Endodermal cell (in vitro differentiated cells): ENCODE measurements around the gene SERPINB12. TPM values are rescaled to one million over a fixed set of nuclear protein-coding genes. Genes with fewer than 3 reads are reported as not detected.

ENCODE experiments used
- DNase-seq: peaks from one replicate; pipeline ENCODE4 v3.0.0-alpha.2; 2017
- H3K27ac ChIP-seq: 2 replicates; pipeline ENCODE4 v1.5.1; 2013; ENCODE audit warnings: mild to moderate bottlenecking, low read depth, low read length, moderate library complexity
- H3K27me3 ChIP-seq: 2 replicates; pipeline ENCODE4 v1.6.1; 2013; ENCODE audit warnings: mild to moderate bottlenecking, low read length, moderate library complexity; ENCODE audit not compliant: insufficient read depth, control insufficient read depth, poor library complexity, severe bottlenecking
- H3K36me3 ChIP-seq: 2 replicates; pipeline ENCODE4 v1.7.0; 2013; ENCODE audit warnings: mild to moderate bottlenecking, low read length, moderate library complexity; ENCODE audit not compliant: control insufficient read depth, insufficient read depth
- H3K4me1 ChIP-seq: one replicate; pipeline ENCODE4 v1.7.0; 2013; ENCODE audit warnings: low read length; ENCODE audit not compliant: control insufficient read depth, insufficient read depth
- H3K4me3 ChIP-seq: 2 replicates; pipeline ENCODE4 v1.5.1; 2013; ENCODE audit warnings: mild to moderate bottlenecking, low read length, moderate library complexity
- H3K9ac ChIP-seq: 2 replicates; pipeline ENCODE4 v1.6.1; 2013; ENCODE audit warnings: mild to moderate bottlenecking, low read length, moderate library complexity; ENCODE audit not compliant: poor library complexity, severe bottlenecking; ENCODE audit errors: extremely low read depth
- H3K9me3 ChIP-seq: 2 replicates; pipeline ENCODE4 v1.6.1; 2013; ENCODE audit warnings: mild to moderate bottlenecking, low read length, moderate library complexity; ENCODE audit not compliant: control insufficient read depth
- H3K27ac Mint-ChIP-seq: 2 replicates; pipeline ENCODE4 v1.8.0; 2020; ENCODE audit warnings: mixed read lengths
- H3K27me3 Mint-ChIP-seq: 2 replicates; pipeline ENCODE4 v1.8.0; 2021; ENCODE audit warnings: mild to moderate bottlenecking, mixed read lengths; ENCODE audit not compliant: insufficient read depth
- H3K36me3 Mint-ChIP-seq: 2 replicates; pipeline ENCODE4 v1.8.0; 2020; ENCODE audit warnings: low read depth, mixed read lengths
- H3K4me1 Mint-ChIP-seq: 2 replicates; pipeline ENCODE4 v1.8.0; 2020; ENCODE audit warnings: mixed read lengths
- H3K4me3 Mint-ChIP-seq: 2 replicates; pipeline ENCODE4 v1.8.0; 2020; ENCODE audit warnings: mild to moderate bottlenecking, moderate library complexity, mixed read lengths
- H3K9me3 Mint-ChIP-seq: 2 replicates; pipeline ENCODE4 v1.8.0; 2020; ENCODE audit warnings: mild to moderate bottlenecking, mixed read lengths
- WGBS, 2 experiments: methylation state at CpG; one replicate each; pipeline versions ENCODE4 v1.1.5 to v1.1.7; 2013; ENCODE audit warnings: missing lambda C conversion rate in 2 of 2, mixed read lengths in 1 of 2; ENCODE audit not compliant: insufficient coverage in 1 of 2, insufficient read length in 1 of 2; 5-methylcytosine and 5-hydroxymethylcytosine counted together
- total RNA-seq, 2 donors: library from RNA; stranded (reverse); fragmentation: NEBNext Ultra II Directional in 1 of 2; extraction: Animal tissue kit (Norgen Biotek cat#: 25700) in 1 of 2; gene quantifications; 2 replicates in 1 of 2; 3 replicates in 1 of 2; pipeline ENCODE4 v1.2.1, GENCODE V29; 2021
- TF ChIP-seq, protein P1 (sequence below): fragments of 200-600 bp; sonication (generic); conservative IDR thresholded peaks from 2 replicates; pipeline ENCODE4 v1.5.0; 2021; ENCODE audit warnings: antibody characterized with exemption, mild to moderate bottlenecking

The SERPINB12 gene
- total RNA-seq, 2 donors from 2014 or later, result not detected

DNA sequence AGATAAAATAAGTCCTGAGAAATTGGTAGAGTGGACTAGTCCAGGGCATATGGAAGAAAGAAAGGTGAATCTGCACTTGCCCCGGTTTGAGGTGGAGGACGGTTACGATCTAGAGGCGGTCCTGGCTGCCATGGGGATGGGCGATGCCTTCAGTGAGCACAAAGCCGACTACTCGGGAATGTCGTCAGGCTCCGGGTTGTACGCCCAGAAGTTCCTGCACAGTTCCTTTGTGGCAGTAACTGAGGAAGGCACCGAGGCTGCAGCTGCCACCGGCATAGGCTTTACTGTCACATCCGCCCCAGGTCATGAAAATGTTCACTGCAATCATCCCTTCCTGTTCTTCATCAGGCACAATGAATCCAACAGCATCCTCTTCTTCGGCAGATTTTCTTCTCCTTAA lies 54.8 kb downstream of the SERPINB12 start:
- H3K27ac ChIP-seq, result no peak overlapping the region
- H3K4me1 ChIP-seq, result no peaks in the 10 kb centered on the region
- TF ChIP-seq, protein P1, sequence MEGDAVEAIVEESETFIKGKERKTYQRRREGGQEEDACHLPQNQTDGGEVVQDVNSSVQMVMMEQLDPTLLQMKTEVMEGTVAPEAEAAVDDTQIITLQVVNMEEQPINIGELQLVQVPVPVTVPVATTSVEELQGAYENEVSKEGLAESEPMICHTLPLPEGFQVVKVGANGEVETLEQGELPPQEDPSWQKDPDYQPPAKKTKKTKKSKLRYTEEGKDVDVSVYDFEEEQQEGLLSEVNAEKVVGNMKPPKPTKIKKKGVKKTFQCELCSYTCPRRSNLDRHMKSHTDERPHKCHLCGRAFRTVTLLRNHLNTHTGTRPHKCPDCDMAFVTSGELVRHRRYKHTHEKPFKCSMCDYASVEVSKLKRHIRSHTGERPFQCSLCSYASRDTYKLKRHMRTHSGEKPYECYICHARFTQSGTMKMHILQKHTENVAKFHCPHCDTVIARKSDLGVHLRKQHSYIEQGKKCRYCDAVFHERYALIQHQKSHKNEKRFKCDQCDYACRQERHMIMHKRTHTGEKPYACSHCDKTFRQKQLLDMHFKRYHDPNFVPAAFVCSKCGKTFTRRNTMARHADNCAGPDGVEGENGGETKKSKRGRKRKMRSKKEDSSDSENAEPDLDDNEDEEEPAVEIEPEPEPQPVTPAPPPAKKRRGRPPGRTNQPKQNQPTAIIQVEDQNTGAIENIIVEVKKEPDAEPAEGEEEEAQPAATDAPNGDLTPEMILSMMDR, result no peak
- no peaks in the 10 kb centered on the region for H3K9me3 Mint-ChIP-seq
- no peak overlapping the region for H3K4me3 Mint-ChIP-seq
- 77 to 79% methylated on average over 14 of the region's 14 CpGs for WGBS, 2 experiments
- no peaks in the 10 kb centered on the region for H3K36me3 Mint-ChIP-seq
- no peak overlapping the region for H3K27ac Mint-ChIP-seq
- no peak overlapping the region for H3K4me3 ChIP-seq
- H3K9me3 ChIP-seq, result no peaks in the 10 kb centered on the region
- H3K9ac ChIP-seq, result no peak overlapping the region
- DNase-seq, result no peak
- no peaks in the 10 kb centered on the region for H3K4me1 Mint-ChIP-seq
- no peaks in the 10 kb centered on the region for H3K27me3 Mint-ChIP-seq
- H3K27me3 ChIP-seq, result no peaks in the 10 kb centered on the region
- H3K36me3 ChIP-seq, result no peaks in the 10 kb centered on the region

GRCh38 chr18:63603355-63603754 lies 61.2 kb downstream of the SERPINB12 start:
- no peaks in the 10 kb centered on the region for H3K27me3 Mint-ChIP-seq
- H3K4me3 Mint-ChIP-seq, result no peak overlapping the region
- Histone ChIP-seq H3K9ac (no peak overlapping the region), H3K4me1 (no peaks in the 10 kb centered on the region), H3K9me3 (no peaks in the 10 kb centered on the region), H3K36me3 (no peaks in the 10 kb centered on the region), H3K4me3 (no peak overlapping the region), H3K27ac (no peak overlapping the region), H3K27me3 (no peaks in the 10 kb centered on the region)
- no CpG with 5 or more reads among the region's 1 CpG for WGBS, 2 experiments
- H3K36me3 Mint-ChIP-seq, result no peaks in the 10 kb centered on the region
- H3K9me3 Mint-ChIP-seq, result no peaks in the 10 kb centered on the region
- no peaks in the 10 kb centered on the region for H3K4me1 Mint-ChIP-seq
- TF ChIP-seq, protein P1, result no peak
- H3K27ac Mint-ChIP-seq, result no peak overlapping the region
- DNase-seq, result no peak

GRCh38 chr18:63603772-63604171 lies 61.6 kb downstream of the SERPINB12 start:
- no peak overlapping the region for H3K27ac ChIP-seq
- Mint-ChIP-seq H3K36me3 (no peaks in the 10 kb centered on the region), H3K27ac (no peak overlapping the region), H3K9me3 (no peaks in the 10 kb centered on the region), H3K27me3 (no peaks in the 10 kb centered on the region), H3K4me3 (no peak overlapping the region), H3K4me1 (no peaks in the 10 kb centered on the region)
- TF ChIP-seq, protein P1, result no peak
- H3K36me3 ChIP-seq, result no peaks in the 10 kb centered on the region
- no peak overlapping the region for H3K4me3 ChIP-seq
- H3K9me3 ChIP-seq, result no peaks in the 10 kb centered on the region
- no peak overlapping the region for H3K9ac ChIP-seq
- WGBS, 2 experiments, result 0% methylated on average over 1 of the region's 1 CpG
- H3K27me3 ChIP-seq, result no peaks in the 10 kb centered on the region
- H3K4me1 ChIP-seq, result no peaks in the 10 kb centered on the region
- DNase-seq, result no peak
